Uterus (tissue), 4 donors: ENCODE measurements around the gene FAM110A. TPM values are rescaled to one million over a fixed set of nuclear protein-coding genes. Genes with fewer than 3 reads are reported as not detected.

Experiments used
- DNase-seq, 2 donors: peaks; one replicate each; pipeline ENCODE4 v3.0.0-alpha.2; 2019 to 2020
- H3K27ac ChIP-seq, 2 donors: fragments of 200-600 bp; sonication (generic); 1 replicate in 1 of 2; 2 replicates in 1 of 2; pipeline ENCODE4 v1.5.1; 2016 to 2018
- H3K27me3 ChIP-seq, 2 donors: fragments of 200-600 bp; sonication (generic); one replicate each; pipeline ENCODE4 v1.5.1; 2018 to 2019; ENCODE audit warnings: control low read depth in 1 of 2
- H3K36me3 ChIP-seq, 2 donors: fragments of 200-600 bp; sonication (generic); one replicate each; pipeline ENCODE4 v1.5.1; 2019; ENCODE audit warnings: control low read depth in 1 of 2
- H3K4me1 ChIP-seq, 2 donors: fragments of 200-600 bp; sonication (generic); one replicate each; pipeline ENCODE4 v1.5.1; 2018 to 2019; ENCODE audit warnings: control low read depth in 1 of 2
- H3K4me3 ChIP-seq, 2 donors: fragments of 200-600 bp; sonication (generic); 1 replicate in 1 of 2; 2 replicates in 1 of 2; pipeline ENCODE4 v1.5.1; 2018 to 2019; ENCODE audit warnings: mild to moderate bottlenecking in 1 of 2
- H3K9me3 ChIP-seq, 2 donors: fragments of 200-600 bp; sonication (generic); one replicate each; pipeline ENCODE4 v1.5.1; 2019; ENCODE audit warnings: control low read depth in 1 of 2
- POLR2A ChIP-seq, 2 donors: fragments of 450-650 bp; IDR thresholded peaks; one replicate each; pipeline ENCODE4 v1.6.1; 2016; ENCODE audit warnings: antibody characterized with exemption in 2 of 2, mild to moderate bottlenecking in 1 of 2, moderate library complexity in 1 of 2
- intact Hi-C: fragments of 100-400 bp; cut with DNase I; formaldehyde crosslinking; loops from one replicate; pipeline ENCODE4 v1.15.1; 2023; ENCODE audit warnings: low total_unique reads
- total RNA-seq, 4 donors: library from RNA; depleted of rRNA in 3 of 4; stranded (reverse); fragments of >200 nt in 3 of 4; gene quantifications; one replicate each; pipeline versions ENCODE4 v1.1.0 to v1.2.4, GENCODE V29; 2014 to 2023
- TF ChIP-seq, protein P1 (sequence below), 4 experiments: fragments of 200-600 bp in 2 of 4; fragments of 450-650 bp in 2 of 4; sonication (generic) in 2 of 4; IDR thresholded peaks; one replicate each; pipeline ENCODE4 v1.5.1; 2016 to 2019; ENCODE audit warnings: antibody characterized with exemption in 4 of 4, mild to moderate bottlenecking in 2 of 4, moderate library complexity in 1 of 4
- donor health status: DM: yes; HTN: yes; CAD: no.

The FAM110A gene
- total RNA-seq, 4 donors from 2014 or later, result 0.59 to 6.2 (median 4.0) TPM

DNA sequence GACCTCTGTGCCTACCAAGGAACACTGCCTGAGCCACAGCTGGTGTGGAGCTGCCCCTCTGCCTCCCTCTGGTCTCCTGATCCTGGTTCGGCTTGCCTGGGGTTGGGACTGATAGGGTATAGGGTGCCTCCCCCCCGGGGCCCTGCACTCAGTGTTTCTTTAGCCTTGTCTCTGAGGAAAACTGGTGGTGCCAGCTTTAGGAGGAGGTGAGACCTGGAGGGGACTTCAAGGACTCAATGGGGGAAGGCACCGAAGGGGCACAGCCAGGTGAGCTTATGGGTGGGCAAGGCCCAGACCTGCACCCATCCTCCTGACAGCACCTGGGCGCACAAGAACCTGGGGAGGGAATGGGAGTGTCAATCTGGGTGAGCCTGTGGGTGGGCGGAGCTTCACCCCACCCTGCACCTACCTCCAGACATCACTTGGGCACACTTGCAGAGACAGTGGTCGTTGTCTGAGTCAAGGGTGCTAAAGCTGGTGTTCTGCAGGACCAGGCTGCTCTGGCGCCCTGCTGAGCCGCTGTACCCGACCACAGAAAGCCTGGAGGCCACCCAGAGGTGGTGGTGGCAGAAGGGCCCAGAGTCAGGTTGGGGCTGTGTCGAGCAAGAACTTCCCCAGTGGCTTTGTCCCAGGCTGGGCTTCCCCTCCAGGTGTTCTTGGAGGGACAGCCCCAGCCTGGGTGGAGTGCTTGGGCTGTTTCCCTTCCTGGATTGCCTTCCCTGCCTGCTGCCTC, 40.5 kb downstream of the FAM110A start:
- Histone ChIP-seq H3K36me3 (no peaks in the 10 kb centered on the region), H3K9me3 (no peaks in the 10 kb centered on the region), H3K27me3 (no peaks in the 10 kb centered on the region), H3K4me1 (no peaks in the 10 kb centered on the region), H3K4me3 (no peak overlapping the region), H3K27ac (no peak overlapping the region)
- intact Hi-C loops, result no loop called here
- no peak for DNase-seq
- TF ChIP-seq, protein P1, sequence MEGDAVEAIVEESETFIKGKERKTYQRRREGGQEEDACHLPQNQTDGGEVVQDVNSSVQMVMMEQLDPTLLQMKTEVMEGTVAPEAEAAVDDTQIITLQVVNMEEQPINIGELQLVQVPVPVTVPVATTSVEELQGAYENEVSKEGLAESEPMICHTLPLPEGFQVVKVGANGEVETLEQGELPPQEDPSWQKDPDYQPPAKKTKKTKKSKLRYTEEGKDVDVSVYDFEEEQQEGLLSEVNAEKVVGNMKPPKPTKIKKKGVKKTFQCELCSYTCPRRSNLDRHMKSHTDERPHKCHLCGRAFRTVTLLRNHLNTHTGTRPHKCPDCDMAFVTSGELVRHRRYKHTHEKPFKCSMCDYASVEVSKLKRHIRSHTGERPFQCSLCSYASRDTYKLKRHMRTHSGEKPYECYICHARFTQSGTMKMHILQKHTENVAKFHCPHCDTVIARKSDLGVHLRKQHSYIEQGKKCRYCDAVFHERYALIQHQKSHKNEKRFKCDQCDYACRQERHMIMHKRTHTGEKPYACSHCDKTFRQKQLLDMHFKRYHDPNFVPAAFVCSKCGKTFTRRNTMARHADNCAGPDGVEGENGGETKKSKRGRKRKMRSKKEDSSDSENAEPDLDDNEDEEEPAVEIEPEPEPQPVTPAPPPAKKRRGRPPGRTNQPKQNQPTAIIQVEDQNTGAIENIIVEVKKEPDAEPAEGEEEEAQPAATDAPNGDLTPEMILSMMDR (IDR thresholded peaks at IDR 0.05), result no peak
- TF ChIP-seq POLR2A (IDR thresholded peaks at IDR 0.05), result no peak

DNA sequence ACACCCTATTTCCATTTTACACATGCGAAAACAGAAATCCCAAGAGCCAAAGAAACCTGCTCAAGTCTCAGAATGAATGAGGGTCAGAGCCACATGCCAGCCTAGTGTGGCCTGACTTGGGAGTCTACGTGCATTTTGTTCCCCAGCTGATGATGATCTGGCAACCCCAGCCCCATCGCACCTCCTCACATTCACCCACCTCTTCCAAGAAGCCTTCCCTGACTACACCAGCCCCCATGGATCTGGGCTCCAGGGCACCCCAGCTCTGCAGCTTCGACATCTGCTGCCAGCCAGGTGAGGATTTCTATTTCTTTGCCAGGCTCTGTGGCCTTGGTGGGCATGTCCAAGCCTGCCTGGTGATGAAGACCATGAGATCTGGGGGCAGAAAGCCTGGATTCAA, 41.6 kb downstream of the FAM110A start:
- no peak overlapping the region for H3K4me3 ChIP-seq
- no peak for DNase-seq
- TF ChIP-seq POLR2A (IDR thresholded peaks at IDR 0.05), result no peak
- TF ChIP-seq, protein P1 (IDR thresholded peaks at IDR 0.05), result no peak

DNA sequence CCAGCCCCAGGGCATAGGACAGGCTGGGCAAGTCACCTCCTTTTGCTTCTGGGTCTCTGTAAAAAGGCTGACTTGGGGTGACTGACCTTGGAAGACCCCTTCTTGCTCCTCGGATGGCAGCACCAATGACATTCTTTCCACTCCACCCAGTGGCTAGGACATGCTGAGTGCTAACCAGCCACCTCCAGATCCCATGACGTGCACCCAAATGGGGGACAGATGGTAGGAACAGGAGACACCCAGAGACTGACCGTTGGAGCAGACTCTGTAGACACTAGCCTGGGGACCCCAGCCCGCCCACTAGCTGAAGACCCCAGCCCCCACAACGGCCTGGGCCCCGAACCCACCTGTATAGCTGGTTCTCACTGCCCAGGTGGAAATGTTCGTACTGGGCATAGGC, 44.3 kb downstream of the FAM110A start:
- Histone ChIP-seq H3K27me3 (no peaks in the 10 kb centered on the region), H3K36me3 (no peaks in the 10 kb centered on the region), H3K9me3 (no peaks in the 10 kb centered on the region), H3K4me3 (no peak overlapping the region), H3K27ac (no peak overlapping the region), H3K4me1 (no peaks in the 10 kb centered on the region)
- intact Hi-C loops, result no loop called here
- DNase-seq, result no peak
- TF ChIP-seq, protein P1 (IDR thresholded peaks at IDR 0.05), result no peak
- TF ChIP-seq POLR2A (IDR thresholded peaks at IDR 0.05), result no peak

More for the DNA sequence above, 41.6 kb downstream of the FAM110A start:
- Histone ChIP-seq H3K4me1 (no peaks in the 10 kb centered on the region), H3K36me3 (no peaks in the 10 kb centered on the region), H3K27ac (no peak overlapping the region), H3K9me3 (no peaks in the 10 kb centered on the region), H3K27me3 (no peaks in the 10 kb centered on the region)
- intact Hi-C loops, result no loop called here

DNA sequence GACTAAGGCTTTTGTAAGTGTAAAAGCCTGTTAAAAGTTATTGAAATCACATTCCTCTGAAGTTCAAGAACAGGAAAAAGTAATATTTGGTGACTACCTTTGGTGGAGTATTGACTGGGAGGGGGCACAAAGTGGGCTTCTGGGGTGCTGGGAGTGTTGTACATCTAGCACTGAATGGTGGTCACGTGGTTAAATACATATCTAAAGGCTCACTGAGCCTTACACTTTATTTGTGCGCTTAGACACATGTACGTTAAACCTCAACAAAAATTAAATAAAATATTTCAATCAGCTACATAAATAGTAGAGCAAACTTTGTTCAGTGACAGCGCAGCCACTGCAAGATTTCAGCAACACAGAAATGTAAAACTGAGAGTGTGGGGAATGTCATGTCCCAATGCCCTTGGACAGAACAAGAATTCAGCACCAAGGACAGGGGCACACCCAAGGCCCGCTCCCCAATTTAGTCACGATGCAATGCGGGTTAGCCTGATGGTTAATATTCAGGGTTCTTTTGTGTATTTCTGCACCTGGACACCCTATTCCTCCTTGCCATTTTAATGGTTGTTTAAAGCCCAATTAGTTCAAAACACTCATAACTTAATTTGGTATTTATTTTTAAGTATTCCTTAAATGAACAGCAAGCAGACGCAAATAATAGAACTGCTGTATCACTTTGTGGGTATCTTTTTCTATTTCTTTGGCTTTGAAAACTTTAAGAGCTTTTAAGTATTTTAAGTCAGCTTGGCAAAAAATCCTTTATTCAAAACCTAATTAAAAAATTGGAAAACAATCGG, 45.2 kb downstream of the FAM110A start:
- no peak overlapping the region for H3K27ac ChIP-seq
- H3K36me3 ChIP-seq, result no peaks in the 10 kb centered on the region
- no peaks in the 10 kb centered on the region for H3K9me3 ChIP-seq
- no peak for DNase-seq
- intact Hi-C loops, result no loop called here
- TF ChIP-seq, protein P1 (IDR thresholded peaks at IDR 0.05), result no peak
- TF ChIP-seq POLR2A (IDR thresholded peaks at IDR 0.05), result no peak
- H3K4me3 ChIP-seq, result no peak overlapping the region
- no peaks in the 10 kb centered on the region for H3K4me1 ChIP-seq
- no peaks in the 10 kb centered on the region for H3K27me3 ChIP-seq

DNA sequence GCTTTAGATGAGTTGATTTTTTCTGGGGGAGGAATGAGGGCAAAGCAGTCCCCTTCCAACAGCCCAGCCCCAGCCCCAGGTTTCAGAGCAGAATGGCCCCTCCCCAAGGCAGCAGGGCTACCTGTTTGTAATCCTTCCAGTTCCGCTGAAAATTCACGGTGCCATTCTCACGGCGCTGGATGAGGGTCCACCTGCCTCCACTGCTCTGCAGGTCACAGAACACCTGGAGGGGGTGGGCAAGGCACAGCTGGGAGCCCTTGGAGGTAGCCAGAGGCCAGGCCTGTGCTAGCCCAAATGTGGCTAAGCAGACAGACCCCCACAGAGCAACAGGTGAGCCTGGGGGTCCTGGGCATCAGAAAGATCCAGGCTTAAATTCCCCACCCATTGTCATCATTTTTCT, 46.1 kb downstream of the FAM110A start:
- Histone ChIP-seq H3K27ac (no peak overlapping the region), H3K4me1 (no peaks in the 10 kb centered on the region), H3K27me3 (no peaks in the 10 kb centered on the region), H3K36me3 (no peaks in the 10 kb centered on the region), H3K4me3 (no peak overlapping the region), H3K9me3 (no peaks in the 10 kb centered on the region)
- intact Hi-C loops, result no loop called here
- TF ChIP-seq POLR2A (IDR thresholded peaks at IDR 0.05), result no peak
- TF ChIP-seq, protein P1 (IDR thresholded peaks at IDR 0.05), result no peak
- DNase-seq, result no peak
